SK-N-SH (cell line): ENCODE data around the gene CDPF1.

Experiments used
- IRF3 ChIP-seq: fragments of 150-350 bp; IDR thresholded peaks from 2 replicates; pipeline ENCODE4 v1.6.1; 2016; ENCODE audit warnings: mild to moderate bottlenecking, low read depth, low read length
- NFIC ChIP-seq: IDR thresholded peaks from 2 replicates; pipeline ENCODE4 v1.4.0; 2012; ENCODE audit warnings: borderline replicate concordance
- POLR2AphosphoS5 ChIP-seq: IDR thresholded peaks from 2 replicates; pipeline ENCODE4 v1.6.1; 2012; ENCODE audit warnings: low read depth, low read length
- REST ChIP-seq: IDR thresholded peaks from 2 replicates; pipeline ENCODE4 v1.6.1; 2012; ENCODE audit warnings: mild to moderate bottlenecking, low read depth, low read length, moderate library complexity
- RFX5 ChIP-seq: IDR thresholded peaks from 2 replicates; pipeline ENCODE4 v1.6.1; 2012; ENCODE audit warnings: mild to moderate bottlenecking, improper control_type of control experiment, low read length
- RXRA ChIP-seq: IDR thresholded peaks from 2 replicates; pipeline ENCODE4 v1.4.0; 2012; ENCODE audit warnings: low read depth, mild to moderate bottlenecking, borderline replicate concordance
- TCF12 ChIP-seq: IDR thresholded peaks from 2 replicates; pipeline ENCODE4 v1.4.0; 2012
- TF ChIP-seq, protein P1 (sequence below): fragments of 200-600 bp; sonication (generic); IDR thresholded peaks from 2 replicates; pipeline ENCODE4 v1.6.1; 2017; ENCODE audit warnings: antibody characterized with exemption, mild to moderate bottlenecking, moderate library complexity

DNA sequence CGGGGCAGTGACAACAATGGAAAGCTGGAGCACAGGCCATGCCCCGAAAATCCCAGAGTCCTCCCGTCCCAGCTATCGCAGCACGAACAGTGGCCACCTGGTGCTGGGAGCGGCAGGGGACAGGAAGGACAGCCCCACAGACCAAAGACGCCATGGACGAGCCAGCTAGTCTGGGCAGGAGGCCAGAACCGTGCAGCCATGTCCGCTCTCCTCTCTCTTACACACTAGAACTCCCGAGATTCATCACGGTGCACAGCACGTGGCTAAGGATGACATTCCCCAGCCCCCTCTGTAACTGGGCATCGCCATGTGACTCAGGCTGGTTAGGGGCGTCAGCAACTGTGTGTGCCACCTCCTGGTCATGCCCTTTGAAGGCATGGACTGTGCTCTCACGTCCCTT is 4.6 kb downstream of the CDPF1 start:
- no peak for TF ChIP-seq REST
- TF ChIP-seq RFX5, result no peak
- TF ChIP-seq TCF12, result no peak
- TF ChIP-seq POLR2AphosphoS5, result no peak
- TF ChIP-seq, protein P1, sequence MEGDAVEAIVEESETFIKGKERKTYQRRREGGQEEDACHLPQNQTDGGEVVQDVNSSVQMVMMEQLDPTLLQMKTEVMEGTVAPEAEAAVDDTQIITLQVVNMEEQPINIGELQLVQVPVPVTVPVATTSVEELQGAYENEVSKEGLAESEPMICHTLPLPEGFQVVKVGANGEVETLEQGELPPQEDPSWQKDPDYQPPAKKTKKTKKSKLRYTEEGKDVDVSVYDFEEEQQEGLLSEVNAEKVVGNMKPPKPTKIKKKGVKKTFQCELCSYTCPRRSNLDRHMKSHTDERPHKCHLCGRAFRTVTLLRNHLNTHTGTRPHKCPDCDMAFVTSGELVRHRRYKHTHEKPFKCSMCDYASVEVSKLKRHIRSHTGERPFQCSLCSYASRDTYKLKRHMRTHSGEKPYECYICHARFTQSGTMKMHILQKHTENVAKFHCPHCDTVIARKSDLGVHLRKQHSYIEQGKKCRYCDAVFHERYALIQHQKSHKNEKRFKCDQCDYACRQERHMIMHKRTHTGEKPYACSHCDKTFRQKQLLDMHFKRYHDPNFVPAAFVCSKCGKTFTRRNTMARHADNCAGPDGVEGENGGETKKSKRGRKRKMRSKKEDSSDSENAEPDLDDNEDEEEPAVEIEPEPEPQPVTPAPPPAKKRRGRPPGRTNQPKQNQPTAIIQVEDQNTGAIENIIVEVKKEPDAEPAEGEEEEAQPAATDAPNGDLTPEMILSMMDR, result no peak
- no peak for TF ChIP-seq NFIC
- no peak for TF ChIP-seq RXRA
- TF ChIP-seq IRF3, result no peak
